Common myeloid progenitor, CD34-positive (primary cell): ENCODE results near the gene RGS3.

Experiments
- CTCF ChIA-PET: fragments of 350-600 bp; sonication (Branson Sonifier 250); formaldehyde crosslinking; loops from one replicate; lab custom pipeline; 2021; ENCODE audit warnings: antibody characterized with exemption; lab: Charles Lee
- POLR2A ChIA-PET: fragments of 350-600 bp; sonication (Branson Sonifier 250); formaldehyde crosslinking; loops from one replicate; lab custom pipeline; 2021; ENCODE audit warnings: antibody characterized with exemption; lab: Charles Lee
- DNase-seq, 3 donors: peaks; one replicate each; pipeline versions ENCODE4 v3.0.0 to v3.0.0-alpha.2; 2013
- H3K27ac ChIP-seq, 2 experiments: 1 replicate in 1 of 2; 2 replicates in 1 of 2; pipeline ENCODE4 v1.7.0; 2013; ENCODE audit warnings: inconsistent platforms in 2 of 2, low read length in 2 of 2, mild to moderate bottlenecking in 2 of 2, low read depth in 1 of 2, moderate library complexity in 1 of 2; ENCODE audit not compliant: severe bottlenecking in 2 of 2, insufficient read depth in 1 of 2, poor library complexity in 1 of 2
- H3K27me3 ChIP-seq, 5 experiments: replicated peaks in 2 of 5; 1 replicate in 3 of 5; 2 replicates in 2 of 5; pipeline versions ENCODE4 v1.6.1 to v1.7.0; 2013; ENCODE audit warnings: low read length in 4 of 5, mild to moderate bottlenecking in 2 of 5, moderate library complexity in 2 of 5, inconsistent platforms in 1 of 5; ENCODE audit not compliant: insufficient read depth in 5 of 5, control insufficient read depth in 4 of 5
- H3K36me3 ChIP-seq, 4 experiments: 1 replicate in 2 of 4; 2 replicates in 2 of 4; pipeline versions ENCODE4 v1.6.1 to v1.7.0; 2013; ENCODE audit warnings: low read length in 3 of 4, control low read depth in 1 of 4, mild to moderate bottlenecking in 1 of 4; ENCODE audit not compliant: control insufficient read depth in 4 of 4, insufficient read depth in 4 of 4
- H3K4me1 ChIP-seq, 4 experiments: 1 replicate in 3 of 4; 2 replicates in 1 of 4; pipeline versions ENCODE4 v1.6.1 to v1.7.1; 2013; ENCODE audit warnings: low read length in 3 of 4, mild to moderate bottlenecking in 3 of 4, control low read depth in 1 of 4, inconsistent platforms in 1 of 4, moderate library complexity in 1 of 4; ENCODE audit not compliant: control insufficient read depth in 4 of 4, insufficient read depth in 4 of 4; ENCODE audit errors: control extremely low read depth in 1 of 4
- H3K4me3 ChIP-seq, 7 experiments: 1 replicate in 4 of 7; 2 replicates in 3 of 7; pipeline versions ENCODE4 v1.5.1 to v1.7.0; 2013; ENCODE audit warnings: mild to moderate bottlenecking in 7 of 7, low read length in 6 of 7, moderate library complexity in 6 of 7, inconsistent platforms in 2 of 7, low read depth in 2 of 7, control low read depth in 1 of 7; ENCODE audit not compliant: insufficient read depth in 4 of 7, control insufficient read depth in 1 of 7; ENCODE audit errors: extremely low read depth in 1 of 7
- H3K9me3 ChIP-seq, 5 experiments: 1 replicate in 4 of 5; 2 replicates in 1 of 5; pipeline versions ENCODE4 v1.6.1 to v1.7.1; 2013; ENCODE audit warnings: low read length in 4 of 5, mild to moderate bottlenecking in 2 of 5, inconsistent platforms in 1 of 5, low read depth in 1 of 5, moderate library complexity in 1 of 5; ENCODE audit not compliant: control insufficient read depth in 4 of 5, insufficient read depth in 2 of 5; ENCODE audit errors: control extremely low read depth in 1 of 5
- WGBS: methylation state at CpG from one replicate; pipeline ENCODE4 v1.1.5; 2013; ENCODE audit not compliant: insufficient coverage; 5-methylcytosine and 5-hydroxymethylcytosine counted together

Gene RGS3

DNA sequence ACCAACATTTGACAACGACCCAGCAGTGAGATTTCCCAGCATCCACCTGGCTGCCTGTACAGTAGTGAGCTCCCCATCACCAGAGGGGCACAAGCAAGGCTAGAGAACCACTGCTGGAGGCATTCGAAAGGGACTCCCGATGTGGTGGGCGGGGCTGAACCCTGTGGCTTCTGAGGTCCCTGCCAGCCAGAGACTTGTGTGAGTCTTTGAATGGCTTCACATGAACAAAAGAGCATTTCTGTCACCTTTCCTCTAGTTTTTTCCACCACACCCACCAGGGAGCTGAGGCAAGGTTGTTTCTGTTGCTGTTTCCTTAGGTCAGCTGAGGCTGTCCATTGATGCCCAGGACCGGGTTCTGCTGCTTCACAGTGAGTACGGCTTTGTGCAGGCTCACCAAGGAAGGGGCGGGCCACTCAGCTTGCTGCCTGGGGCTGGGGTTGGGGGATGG is 15.7 kb downstream of the RGS3 start:
- POLR2A ChIA-PET: no interaction called here
- Histone ChIP-seq H3K27ac (no peak overlapping the region), H3K4me3 (no peak overlapping the region), H3K9me3 (no peaks in the 10 kb centered on the region), H3K4me1 (peaks cover 0 to under 1% (median 0%) of the 10 kb centered on the region in 4 experiments), H3K27me3 (no peaks in the 10 kb centered on the region), H3K36me3 (peaks cover 0 to 57% (median 8%) of the 10 kb centered on the region in 4 experiments)
- 79% methylated on average over 3 of the region's 7 CpGs for WGBS
- DNase-seq: no peak
- CTCF ChIA-PET: interaction anchor here (1.0 to 1.4 kb wide), 2 partner anchors 112 to 179 kb away, joined by 3 to 4 read pairs; no protein-coding TSS in a partner anchor

DNA sequence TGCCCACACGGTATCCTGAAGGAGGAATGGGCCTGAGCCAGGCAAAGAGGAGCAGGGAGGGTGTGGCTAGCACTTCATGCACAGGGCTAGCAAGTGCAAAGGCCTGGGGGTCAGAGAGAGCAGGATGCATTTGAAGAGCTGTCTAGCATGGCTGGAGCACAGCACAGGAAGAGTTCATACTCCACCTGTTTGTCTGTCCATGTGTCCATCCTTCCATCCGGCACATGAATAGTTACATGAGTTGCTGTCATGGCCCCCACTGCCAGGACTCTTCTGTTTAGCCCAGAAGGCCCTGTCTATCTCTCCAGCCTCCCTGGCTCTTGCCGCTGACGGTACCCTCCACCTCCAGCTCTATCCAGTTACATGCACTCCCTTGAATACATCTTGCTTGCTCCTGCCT is 17.1 kb downstream of the RGS3 start:
- Histone ChIP-seq H3K4me3 (no peak overlapping the region), H3K4me1 (peaks cover 0 to 4% (median 0%) of the 10 kb centered on the region in 4 experiments), H3K27me3 (no peaks in the 10 kb centered on the region), H3K27ac (no peak overlapping the region), H3K9me3 (no peaks in the 10 kb centered on the region), H3K36me3 (peaks cover under 1 to 60% (median 8%) of the 10 kb centered on the region in 4 experiments)
- 86% methylated on average over 4 of the region's 4 CpGs for WGBS
- POLR2A ChIA-PET: no interaction called here
- CTCF ChIA-PET: interaction anchor here (1.4 kb wide), 1 partner anchor 178 kb away, joined by 3 read pairs; no protein-coding TSS in a partner anchor
- DNase-seq: no peak

DNA sequence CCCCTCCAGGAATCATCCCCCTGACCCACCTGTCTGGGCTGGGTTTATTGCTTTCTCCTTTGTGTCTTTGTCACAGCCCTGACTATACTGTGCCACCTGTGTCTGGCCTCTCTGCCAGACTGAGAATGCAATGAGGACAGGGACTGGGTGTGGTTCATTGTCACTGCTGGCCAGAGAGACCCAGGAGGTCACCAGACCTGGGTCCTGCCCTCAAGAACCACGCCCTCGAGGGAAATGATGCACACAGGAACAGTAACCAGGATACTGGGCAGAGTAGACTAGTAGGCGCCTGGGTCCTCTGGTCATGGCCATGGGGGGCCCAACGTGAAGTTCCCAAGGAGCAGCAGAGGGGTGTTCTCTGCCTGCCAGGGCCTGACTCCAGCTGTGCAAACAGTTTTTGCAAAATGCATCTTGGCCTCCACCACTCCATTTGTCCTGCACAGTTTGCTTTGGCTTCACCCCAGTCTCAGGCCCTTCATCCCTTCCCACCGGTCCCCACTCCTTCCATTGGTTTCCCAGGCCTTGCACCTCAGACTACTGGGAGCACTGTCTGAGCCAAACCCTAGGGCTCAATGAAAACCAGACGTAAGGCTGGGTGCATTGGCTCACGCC is 17.8 kb downstream of the RGS3 start:
- DNase-seq: no peak
- Histone ChIP-seq H3K27me3 (no peaks in the 10 kb centered on the region), H3K4me3 (no peak overlapping the region), H3K36me3 (peaks cover 3 to 60% (median 8%) of the 10 kb centered on the region in 4 experiments), H3K9me3 (no peaks in the 10 kb centered on the region), H3K4me1 (peaks cover 0 to 4% (median 0%) of the 10 kb centered on the region in 4 experiments), H3K27ac (no peak overlapping the region)
- CTCF ChIA-PET: no interaction called here
- POLR2A ChIA-PET: no interaction called here
- WGBS: 98% methylated on average over 7 of the region's 7 CpGs

DNA sequence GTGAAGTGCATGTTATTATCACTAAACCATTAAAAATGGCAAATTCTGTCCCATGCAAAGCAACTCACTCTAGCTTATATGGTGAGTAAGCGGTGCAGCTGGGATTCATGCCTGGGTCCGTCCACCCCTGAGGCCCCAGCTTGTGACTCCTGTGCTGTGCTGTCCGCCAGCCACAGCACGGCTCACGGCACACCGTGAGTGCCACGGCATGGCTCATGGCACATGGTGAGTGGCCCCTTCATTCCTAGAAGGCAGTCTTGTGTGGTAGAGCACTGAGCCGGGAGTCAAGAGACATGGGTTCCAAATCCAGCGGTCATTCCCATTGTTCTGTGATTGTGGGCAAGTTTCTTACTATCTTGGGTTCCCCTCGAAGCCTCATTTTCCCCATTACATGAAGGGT is 18.8 kb downstream of the RGS3 start:
- H3K4me3 ChIP-seq: no peak overlapping the region
- ChIA-PET POLR2A (no interaction called here), CTCF (no interaction called here)
- no peaks in the 10 kb centered on the region for H3K9me3 ChIP-seq
- DNase-seq: no peak
- peaks cover 3 to 57% (median 8%) of the 10 kb centered on the region in 4 experiments for H3K36me3 ChIP-seq
- no peaks in the 10 kb centered on the region for H3K27me3 ChIP-seq
- 95% methylated on average over 9 of the region's 10 CpGs for WGBS
- peaks cover 0 to 4% (median 0%) of the 10 kb centered on the region in 4 experiments for H3K4me1 ChIP-seq
- H3K27ac ChIP-seq: no peak overlapping the region

DNA sequence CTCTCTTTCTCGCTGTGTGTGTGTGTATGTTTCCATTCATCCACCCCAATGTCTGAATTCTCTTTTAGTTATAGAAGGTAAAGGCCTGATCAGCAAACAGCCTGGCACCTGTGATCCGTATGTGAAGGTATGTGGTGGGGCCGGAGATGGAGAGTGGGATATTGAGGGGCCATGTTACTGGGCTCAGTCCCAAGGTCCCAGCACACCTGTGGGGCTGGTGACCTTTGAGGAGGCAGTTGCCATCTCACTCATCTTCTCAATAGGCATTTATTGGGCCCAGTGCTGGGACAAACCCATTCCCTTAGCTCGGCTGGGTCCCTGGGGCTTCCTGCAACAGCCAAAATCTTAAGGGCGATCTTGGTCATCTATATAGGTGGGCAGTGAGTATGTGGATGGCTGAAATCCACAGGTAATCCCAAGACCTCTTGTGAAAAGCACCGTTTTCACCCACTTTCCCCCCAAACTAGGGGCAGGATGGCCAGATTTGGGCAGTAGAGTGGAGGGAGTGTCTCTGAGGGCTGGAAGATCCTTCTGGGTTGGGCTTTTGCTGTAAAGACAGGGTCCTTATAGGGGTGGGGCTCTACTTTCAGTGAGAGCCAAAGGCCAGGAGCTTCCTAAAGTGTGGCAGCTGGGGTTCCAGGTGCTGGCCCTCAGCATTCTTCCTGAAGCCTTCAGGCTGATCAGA is 19.6 kb downstream of the RGS3 start:
- Histone ChIP-seq H3K9me3 (no peaks in the 10 kb centered on the region), H3K4me1 (peaks cover 0 to 4% (median 0%) of the 10 kb centered on the region in 4 experiments), H3K36me3 (peaks cover 3 to 59% (median 9%) of the 10 kb centered on the region in 4 experiments), H3K27me3 (no peaks in the 10 kb centered on the region), H3K4me3 (no peak overlapping the region), H3K27ac (no peak overlapping the region)
- CTCF ChIA-PET: interaction anchor here (0.9 to 1.1 kb wide), 2 partner anchors 8 to 175 kb away, joined by 3 read pairs; no protein-coding TSS in a partner anchor
- no peak for DNase-seq
- POLR2A ChIA-PET: no interaction called here
- WGBS: 100% methylated on average over 2 of the region's 6 CpGs

DNA sequence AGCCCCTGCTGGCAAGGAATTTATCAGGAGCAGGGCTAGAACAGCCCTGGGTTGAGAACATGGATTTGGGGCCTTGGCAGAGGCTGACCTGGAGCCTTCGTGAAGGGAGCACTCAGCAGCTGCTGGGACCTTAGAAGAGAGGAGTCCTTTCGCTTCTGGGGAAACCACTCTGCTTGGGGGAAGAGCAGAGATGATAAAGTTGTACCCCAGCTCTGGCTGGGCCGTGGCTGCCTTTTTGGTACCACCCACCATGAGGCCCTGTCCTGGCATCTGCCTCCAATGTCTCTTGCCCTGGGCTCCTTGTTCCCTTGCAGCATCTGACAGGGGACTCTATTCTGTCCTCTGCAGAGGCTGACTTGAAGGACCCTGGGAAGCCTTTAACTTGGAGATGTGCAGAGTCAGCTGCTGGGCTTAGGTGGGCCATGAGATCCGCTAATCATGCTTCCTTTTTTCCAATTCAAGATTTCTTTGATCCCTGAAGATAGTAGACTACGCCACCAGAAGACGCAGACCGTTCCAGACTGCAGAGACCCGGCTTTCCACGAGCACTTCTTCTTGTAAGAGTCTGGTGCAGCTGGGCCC is 20.2 kb downstream of the RGS3 start:
- no peak for DNase-seq
- no peaks in the 10 kb centered on the region for H3K9me3 ChIP-seq
- WGBS: 96% methylated on average over 3 of the region's 9 CpGs
- CTCF ChIA-PET: interaction anchor here (0.9 to 1.1 kb wide), 2 partner anchors 9 to 175 kb away, joined by 3 read pairs; no protein-coding TSS in a partner anchor
- POLR2A ChIA-PET: no interaction called here
- H3K4me1 ChIP-seq: peaks cover 0 to 4% (median 0%) of the 10 kb centered on the region in 4 experiments
- H3K27ac ChIP-seq: no peak overlapping the region
- H3K27me3 ChIP-seq: no peaks in the 10 kb centered on the region
- peaks cover 3 to 60% (median 9%) of the 10 kb centered on the region in 4 experiments for H3K36me3 ChIP-seq
- no peak overlapping the region for H3K4me3 ChIP-seq
